M059J (cell line): ENCODE measurements around the gene RIT1. TPM values are rescaled to one million over a fixed set of nuclear protein-coding genes. Genes with fewer than 3 reads are reported as not detected.

Experiments
- DNase-seq: peaks from one replicate; pipeline ENCODE4 v3.0.0-alpha.2; 2012; ENCODE audit warnings: low read depth
- total RNA-seq: library from RNA; depleted of rRNA; stranded (reverse); fragments of >200 nt; shearing (Covaris generic); gene quantifications from 2 replicates; pipeline ENCODE4 v1.2.3, GENCODE V29; 2014; rRNA removed

RIT1 gene
- total RNA-seq, 1 experiment from 2014 or later, result 64.3 TPM

DNA sequence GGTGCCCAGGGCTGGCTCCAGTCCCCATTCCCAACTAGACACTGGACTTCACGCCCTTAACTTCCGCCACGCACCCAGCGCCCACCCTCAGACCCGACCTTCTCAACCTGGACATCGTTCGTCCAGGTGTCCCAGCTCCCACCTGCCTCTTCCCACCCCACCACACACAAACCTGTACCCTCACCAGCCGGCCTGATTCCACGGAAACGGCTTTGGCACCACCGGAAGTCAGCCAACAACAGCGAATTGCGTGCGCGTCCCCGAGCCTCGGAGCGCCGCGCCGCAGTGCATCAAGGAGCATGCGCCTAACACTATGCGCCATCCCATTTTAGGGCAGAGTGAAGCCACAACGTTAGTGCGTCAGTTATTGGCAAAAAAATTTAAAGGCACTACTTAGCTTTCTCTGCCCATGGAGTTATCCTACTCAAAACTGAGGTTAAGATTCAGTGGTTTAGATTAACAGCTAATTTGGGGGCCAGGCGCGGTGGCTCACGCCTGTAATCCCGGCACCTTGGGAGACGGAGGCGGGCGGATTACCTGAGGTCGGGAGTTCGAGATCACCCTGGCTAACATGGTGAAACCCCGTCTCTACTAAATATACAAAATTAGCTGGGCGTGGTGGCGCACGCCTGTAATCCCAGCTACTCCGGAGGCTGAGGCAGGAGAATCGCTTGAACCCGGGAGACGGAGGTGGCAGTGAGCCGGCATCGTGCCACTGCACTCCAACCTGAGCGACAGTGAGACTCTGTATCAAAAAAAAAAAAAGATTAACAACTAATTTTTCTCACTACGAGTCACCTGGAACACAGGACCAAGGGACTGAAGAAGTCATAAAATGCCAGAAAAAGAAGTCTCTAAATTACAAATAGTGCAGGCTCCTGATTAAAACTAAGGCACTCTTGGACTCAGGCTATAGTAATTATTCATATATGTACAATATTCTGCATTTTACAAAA is 53.9 kb downstream of the RIT1 start, which contains the start of gene GON4L:
Gene GON4L, minus strand, starts transcription at position 240 of the 956 bp plus-strand sequence. CDS start 3,434 bp downstream, outside the sequence.
- peak; percentile 93 for DNase-seq

DNA sequence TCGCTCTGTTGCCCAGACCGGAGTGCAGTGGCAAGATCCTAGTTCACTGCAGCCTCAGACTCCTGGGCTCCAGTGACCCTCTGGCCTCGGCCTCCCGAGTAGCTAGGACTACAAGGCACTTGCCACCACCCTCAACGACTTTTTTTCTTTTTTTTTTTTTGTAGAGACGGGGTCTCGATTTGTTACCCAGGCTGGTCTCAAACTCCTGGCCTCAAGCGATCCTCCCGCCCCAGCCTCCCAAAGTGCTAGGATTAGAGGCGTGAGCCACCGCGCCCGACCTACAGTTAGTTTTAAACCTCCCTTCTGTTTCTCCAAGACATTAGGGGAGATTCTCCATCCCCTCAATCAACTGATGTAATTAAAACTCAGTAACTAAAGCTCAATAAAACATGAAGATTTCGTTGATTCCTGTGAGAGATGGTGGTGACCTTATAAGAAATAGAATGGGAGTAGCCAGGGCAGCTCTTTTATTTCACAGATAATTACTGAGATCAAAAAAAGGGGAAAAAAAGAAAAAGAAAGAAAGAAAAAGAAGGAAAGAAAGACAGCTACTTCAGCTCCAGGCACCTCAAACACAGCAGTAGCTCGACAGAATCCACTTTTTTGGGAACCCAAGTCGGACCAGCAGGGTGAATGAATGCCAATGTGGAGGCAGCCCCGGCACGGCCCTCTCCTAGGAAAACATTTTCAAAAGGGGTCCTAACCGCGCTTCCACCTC is 54.7 kb downstream of the RIT1 start:
- no peak for DNase-seq

DNA sequence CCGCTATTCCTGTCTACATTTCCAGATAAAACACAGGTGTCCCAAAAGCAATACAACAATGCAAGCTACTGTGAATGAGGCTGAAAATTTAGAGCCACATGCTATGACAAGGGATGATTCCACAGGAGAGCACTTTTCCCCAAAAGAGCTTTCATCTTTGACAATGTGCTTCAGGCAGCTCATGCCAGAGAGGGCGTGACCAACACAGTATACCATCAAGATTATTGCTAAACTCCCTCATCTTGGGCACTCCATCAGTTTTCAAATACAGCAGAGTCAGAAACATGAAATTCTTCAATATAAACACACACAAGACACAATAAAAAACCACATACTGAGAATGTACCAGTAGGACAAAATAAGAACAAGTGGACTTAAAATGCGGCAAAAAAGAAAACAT is 60.8 kb downstream of the RIT1 start:
- DNase-seq, result no peak

DNA sequence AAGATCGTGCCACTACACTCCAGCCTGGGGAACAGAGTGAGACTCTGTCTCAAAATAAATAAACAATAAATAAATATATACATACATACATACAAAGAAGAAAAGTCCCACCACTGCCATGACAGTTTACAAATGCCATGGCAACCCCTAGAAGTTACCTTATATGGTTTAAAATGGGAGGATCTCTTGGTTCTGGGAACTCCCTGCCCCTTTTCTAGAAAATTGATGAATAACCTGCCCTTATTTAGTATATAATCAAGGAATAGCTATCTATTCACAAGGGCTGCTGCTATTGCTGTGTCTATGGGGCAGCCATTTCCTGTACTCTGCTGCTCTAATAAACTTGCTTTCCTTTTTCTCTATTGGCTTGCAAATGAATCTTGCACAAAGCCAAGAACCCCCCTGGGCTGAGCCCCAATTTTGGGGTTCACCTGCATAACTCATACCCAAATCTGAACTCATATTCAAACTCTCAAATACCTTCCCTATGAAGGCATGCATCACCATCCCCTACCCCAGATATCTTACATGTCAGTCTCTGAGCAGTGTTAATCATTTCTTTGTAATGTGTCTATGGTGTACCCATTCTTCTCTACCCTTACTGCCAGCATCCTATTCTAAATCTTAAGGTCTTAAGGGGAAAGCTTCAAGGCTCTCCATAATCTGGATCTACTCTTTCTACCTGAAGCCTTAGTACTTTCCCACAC is 63.2 kb downstream of the RIT1 start:
- no peak for DNase-seq

Other genes starting within 250 kb of the RIT1 start
- gene YY1AP1, start 222.6 kb downstream of the RIT1 start, total RNA-seq, result 61.5 and 63.1 TPM in 2 replicates
- gene DAP3, start 222.3 kb downstream of the RIT1 start, total RNA-seq, result 116 and 197 TPM in 2 replicates
- 12.0 and 22.0 TPM in 2 replicates for gene GON4L, start 54.1 kb downstream of the RIT1 start, total RNA-seq
- gene SYT11, start 51.8 kb downstream of the RIT1 start, total RNA-seq, result 12.0 and 15.8 TPM in 2 replicates
- gene KHDC4, start 23.1 kb upstream of the RIT1 start, total RNA-seq, result 24.1 and 30.7 TPM in 2 replicates
- gene RXFP4, start 30.3 kb upstream of the RIT1 start, total RNA-seq, result not detected in 2 replicates
- gene ARHGEF2, start 67.2 kb upstream of the RIT1 start, total RNA-seq, result 47.3 and 51.6 TPM in 2 replicates
- gene SSR2, start 109.6 kb upstream of the RIT1 start, total RNA-seq, result 1,065 and 1,666 TPM in 2 replicates
- 18.8 and 26.5 TPM in 2 replicates for gene UBQLN4, start 142.4 kb upstream of the RIT1 start, total RNA-seq
- 41.7 and 60.2 TPM in 2 replicates for gene LAMTOR2, start 143.4 kb upstream of the RIT1 start, total RNA-seq
- gene RAB25, start 149.8 kb upstream of the RIT1 start, total RNA-seq, result not detected in 2 replicates
- gene MEX3A, start 171.1 kb upstream of the RIT1 start, total RNA-seq, result 2.5 and 3.2 TPM in 2 replicates
- gene LMNA, start 203.4 kb upstream of the RIT1 start, total RNA-seq, result 396 and 698 TPM in 2 replicates
- 0.37 and 1.3 TPM in 2 replicates for gene SEMA4A, start 242.2 kb upstream of the RIT1 start, total RNA-seq